DMS 273 (cell line): ENCODE data around the gene SLC4A3.

ENCODE experiments used
- DNase-seq: peaks from one replicate; lab custom pipeline; 2025; ENCODE audit not compliant: unreplicated experiment; lab: John Stamatoyannopoulos, UW

The SLC4A3 gene

DNA sequence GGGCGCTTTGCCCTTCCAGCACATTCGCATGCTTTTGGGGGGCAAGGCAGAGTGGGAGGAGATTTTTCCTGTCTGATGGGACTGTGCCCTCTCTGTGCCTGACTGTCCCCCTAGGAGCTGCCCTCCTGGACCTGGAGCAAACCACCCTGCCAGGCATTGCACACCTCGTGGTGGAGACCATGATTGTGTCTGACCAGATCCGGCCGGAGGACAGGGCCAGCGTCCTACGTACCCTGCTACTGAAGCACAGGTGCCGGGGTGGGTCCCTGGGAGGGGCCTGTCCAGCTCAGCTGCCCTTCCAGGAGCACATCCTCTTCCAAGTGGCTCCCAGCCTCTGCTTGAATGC, 5.3 kb downstream of the SLC4A3 start:
- DNase-seq, result no peak

DNA sequence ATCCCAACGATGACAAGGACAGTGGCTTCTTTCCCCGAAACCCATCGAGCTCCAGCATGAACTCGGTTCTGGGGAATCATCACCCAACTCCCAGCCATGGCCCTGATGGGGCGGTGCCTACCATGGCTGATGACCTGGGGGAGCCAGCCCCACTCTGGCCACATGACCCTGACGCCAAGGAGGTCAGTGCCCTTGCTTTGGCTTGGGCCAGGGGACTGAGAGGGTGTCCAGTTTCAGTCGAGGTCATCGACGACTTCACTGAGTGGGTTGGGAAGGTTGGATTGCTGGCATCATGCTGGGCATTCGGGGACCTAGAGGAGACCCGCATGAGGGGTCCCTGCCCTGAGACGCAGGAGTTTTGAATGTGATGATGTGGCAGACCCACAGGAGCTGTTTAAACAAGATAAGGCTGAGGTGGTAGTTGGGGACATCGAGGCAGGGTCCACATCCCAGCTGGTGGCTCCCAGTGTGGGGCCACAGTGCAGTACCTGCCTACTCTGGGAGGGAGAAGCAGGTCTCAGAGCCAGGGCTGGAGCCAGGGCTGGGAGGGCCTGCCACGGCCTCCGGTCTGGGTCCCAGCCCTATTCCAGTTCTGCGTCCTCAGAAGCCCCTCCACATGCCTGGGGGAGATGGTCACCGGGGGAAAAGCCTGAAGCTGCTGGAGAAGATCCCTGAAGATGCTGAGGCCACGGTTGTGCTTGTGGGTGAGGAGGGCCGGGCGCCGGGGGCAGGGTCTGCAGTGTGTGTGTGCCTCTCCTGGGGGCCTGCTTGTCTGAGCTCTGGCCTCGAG, 6.0 kb downstream of the SLC4A3 start:
- DNase-seq, result no peak

DNA sequence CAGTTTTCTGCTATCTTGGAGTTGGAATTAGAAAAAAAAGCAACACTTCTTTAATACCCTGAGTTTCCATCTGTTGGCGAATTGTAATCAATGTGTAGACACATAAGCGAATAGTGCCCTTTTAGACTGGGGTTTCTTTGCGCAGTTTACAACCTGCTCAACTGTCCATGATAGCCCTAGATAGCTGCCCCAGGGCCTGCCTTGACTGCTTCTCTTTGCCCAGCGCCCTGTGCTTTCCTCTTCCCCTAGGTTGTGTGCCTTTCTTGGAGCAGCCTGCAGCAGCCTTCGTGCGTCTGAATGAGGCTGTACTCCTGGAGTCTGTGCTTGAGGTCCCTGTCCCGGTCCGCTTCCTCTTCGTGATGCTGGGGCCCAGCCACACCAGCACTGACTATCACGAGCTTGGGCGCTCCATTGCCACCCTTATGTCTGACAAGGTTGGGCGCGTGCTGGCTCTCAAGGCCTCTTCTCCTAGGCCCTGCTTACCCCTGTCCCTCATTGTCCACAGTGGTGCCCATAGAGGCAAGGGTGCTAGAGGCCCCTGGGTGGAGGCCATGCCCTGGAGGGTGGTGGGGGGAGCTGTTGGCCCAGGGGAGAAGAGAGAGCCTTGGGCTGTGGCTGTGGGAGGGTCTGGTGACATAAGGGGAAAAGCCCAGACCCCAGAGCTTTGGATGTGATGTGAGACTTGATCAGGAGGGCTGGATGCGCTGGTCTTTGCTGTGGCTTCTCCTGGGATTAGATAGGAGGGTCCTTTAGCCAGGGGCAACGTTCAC, 6.9 kb downstream of the SLC4A3 start:
- no peak for DNase-seq

DNA sequence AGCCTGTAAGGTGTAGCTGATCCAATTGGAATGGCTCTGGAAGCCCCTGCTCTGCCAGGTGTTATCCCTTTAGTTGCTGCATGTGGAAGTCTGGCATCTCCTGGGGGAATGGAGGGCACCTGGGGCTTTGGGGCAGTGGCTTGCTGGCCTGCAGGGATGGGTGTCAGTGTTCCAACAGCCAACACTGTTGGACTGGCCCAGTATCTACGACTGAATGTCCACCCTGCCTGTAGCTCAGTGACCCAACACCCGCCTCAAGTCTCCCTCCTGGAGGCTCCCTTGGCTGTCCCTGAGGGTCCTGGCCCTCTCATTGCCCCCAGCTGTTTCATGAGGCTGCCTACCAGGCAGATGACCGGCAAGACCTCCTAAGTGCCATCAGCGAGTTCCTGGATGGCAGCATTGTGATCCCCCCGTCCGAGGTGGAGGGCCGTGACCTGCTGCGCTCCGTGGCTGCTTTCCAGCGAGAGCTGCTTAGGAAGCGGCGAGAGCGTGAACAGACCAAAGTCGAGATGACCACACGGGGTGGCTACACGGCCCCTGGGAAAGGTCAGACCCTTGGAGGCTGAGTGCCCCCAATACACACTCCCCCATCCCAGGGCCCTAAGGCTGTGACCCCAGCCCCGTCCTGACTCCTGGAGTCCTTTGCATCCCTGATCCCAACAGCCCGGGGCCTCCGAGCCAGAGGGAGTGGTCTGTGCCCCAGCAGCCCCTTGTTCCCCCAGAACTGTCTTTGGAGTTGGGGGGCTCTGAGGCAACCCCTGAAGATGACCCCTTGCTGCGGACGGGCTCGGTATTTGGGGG, 7.7 kb downstream of the SLC4A3 start:
- no peak for DNase-seq

DNA sequence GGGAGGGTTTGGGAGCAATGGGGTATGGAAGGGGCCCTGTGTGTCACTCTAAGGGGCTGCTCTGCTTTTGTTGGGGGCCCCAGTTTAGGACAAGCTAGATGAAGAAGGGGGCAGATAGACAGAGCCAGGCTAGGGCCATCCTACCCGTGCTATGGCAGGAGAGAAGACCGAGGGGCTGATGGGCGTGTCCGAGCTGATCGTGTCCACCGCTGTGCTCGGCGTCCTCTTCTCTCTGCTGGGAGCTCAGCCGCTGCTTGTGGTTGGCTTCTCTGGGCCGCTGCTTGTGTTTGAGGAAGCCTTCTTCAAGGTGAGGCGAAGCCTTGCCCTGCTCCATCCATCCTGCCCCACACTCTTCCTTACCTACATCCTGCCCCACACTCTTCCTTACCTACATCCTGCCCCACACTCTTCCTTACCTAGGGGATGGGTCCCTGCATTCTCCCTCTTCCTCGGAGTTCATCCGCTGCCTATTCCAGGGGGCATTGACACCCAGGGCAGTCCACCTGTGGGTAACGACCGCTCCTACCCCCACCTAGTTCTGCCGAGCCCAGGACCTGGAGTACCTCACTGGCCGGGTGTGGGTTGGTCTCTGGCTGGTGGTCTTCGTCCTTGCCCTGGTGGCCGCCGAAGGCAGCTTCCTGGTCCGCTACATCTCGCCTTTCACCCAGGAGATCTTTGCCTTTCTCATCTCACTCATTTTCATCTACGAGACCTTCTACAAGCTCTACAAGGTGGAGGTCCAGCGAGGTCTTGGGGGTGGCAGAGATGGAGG, 8.9 kb downstream of the SLC4A3 start:
- DNase-seq, result no peak

DNA sequence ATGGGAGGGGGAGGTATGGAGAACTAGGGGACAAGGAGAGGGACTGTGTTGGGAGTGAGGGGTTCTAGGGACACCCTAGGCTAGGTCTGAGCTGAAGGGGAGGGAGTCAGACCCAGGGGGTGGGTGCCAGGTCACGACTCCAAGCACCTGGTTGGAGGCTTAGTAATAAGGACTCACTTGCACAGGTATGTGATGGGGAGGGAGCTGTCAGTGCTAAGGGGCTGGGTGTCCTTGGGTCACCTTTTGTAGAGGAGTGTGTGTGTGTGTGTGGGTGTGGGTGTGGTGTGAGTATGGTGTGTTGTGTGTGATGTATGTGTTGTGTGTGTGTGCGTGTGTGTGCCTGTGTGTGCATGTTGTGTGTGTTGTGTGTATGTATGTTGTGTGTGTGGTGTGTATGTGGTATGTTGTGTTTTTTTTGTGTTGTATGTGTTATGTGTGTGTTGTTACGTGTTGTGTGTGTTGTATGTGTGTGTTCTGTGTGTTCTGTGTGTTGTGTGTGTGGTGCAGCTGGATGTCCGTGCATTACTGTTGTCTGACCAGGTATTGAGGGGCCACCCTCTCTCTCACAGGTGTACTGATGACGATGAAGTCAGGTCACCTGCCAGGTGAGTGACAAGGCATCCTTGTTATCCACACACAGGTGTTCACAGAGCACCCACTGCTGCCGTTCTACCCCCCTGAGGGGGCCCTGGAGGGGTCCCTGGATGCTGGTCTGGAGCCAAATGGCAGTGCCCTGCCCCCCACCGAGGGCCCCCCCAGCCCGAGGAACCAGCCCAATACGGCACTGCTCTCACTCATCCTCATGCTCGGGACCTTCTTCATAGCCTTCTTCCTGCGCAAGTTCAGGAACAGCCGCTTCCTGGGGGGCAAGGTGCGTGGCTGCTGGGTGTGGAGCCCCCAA, 9.8 kb downstream of the SLC4A3 start:
- no peak for DNase-seq

DNA sequence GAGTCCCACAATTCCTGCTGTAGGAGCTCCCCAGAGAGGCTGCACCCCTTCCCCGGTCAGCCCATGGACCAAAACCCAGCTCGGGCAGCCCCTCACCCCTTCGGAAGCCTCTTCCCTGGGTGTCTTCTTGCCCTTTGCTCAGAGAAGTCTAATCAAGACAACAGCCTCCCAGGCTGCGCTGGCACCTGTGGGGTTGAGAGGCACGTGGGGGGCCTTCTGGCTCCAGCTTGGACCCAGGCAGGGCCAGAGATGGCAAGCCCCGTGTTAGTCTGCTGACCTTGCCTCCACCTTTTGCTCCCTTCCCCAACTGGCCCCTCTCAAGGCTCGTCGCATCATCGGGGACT, 10.4 kb downstream of the SLC4A3 start:
- DNase-seq, result no peak

DNA sequence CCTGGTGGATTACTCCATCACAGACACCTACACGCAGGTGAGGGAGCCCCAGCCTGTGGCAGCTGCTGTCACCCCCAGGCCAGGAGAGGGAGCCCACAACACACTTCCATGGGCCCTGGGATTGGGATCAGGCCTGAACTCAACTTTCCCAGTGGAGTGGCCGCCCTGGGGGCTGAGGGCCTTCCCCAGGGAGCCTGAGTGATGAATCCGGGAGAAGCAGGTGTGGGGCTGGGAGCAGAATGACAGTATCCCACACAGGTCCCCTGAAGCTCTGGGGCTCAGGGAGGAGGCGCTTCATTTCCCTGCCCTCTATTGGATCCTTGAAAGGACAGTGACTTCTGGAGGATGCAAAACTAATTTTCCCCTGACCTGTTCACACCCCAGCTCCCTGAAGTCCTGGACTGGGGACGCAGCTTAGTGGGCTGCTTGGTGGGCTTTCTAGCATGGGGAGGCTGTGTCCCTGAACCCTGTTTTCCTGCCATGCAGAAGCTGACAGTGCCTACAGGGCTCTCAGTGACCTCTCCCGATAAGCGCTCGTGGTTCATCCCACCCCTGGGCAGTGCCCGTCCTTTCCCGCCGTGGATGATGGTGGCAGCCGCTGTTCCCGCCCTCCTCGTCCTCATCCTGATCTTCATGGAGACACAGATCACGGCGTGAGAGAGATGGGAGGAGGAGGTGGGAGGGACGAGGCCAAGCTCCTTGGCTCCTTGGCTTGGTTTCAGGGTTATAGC, 11.0 kb downstream of the SLC4A3 start:
- peak; percentile 22 for DNase-seq

DNA sequence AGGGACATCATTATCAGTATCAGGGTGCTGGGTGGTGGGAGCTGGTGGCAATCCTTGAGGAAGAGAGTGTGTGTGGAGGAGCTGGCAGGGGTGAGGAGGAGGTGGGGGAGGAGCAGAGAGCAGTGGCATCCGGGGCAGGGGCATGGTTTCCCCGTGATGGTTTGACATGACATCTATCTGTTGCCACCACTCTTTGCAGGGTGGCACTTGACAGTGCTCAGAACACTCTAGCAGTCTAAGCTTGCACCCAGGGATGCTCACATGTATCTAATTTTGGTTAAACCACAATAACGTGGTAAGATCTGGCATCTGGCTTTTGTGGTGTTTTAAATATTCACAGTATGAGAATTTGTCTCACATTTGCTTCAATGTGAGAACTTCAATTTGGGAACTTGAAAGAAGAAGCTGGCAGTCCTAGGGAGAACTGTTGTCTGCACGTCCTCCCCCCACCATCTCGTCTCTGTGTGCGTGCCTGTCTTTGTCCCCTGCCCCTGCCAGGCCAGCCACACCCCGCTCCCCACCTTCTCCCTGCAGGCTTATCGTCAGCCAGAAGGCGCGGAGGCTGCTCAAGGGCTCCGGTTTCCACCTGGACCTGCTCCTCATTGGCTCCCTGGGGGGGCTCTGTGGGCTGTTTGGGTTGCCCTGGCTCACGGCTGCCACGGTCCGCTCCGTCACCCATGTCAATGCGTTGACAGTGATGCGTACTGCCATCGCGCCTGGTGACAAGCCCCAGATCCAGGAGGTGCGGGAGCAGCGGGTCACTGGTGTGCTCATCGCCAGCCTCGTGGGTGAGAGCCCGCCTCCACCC, 11.7 kb downstream of the SLC4A3 start:
- no peak for DNase-seq

DNA sequence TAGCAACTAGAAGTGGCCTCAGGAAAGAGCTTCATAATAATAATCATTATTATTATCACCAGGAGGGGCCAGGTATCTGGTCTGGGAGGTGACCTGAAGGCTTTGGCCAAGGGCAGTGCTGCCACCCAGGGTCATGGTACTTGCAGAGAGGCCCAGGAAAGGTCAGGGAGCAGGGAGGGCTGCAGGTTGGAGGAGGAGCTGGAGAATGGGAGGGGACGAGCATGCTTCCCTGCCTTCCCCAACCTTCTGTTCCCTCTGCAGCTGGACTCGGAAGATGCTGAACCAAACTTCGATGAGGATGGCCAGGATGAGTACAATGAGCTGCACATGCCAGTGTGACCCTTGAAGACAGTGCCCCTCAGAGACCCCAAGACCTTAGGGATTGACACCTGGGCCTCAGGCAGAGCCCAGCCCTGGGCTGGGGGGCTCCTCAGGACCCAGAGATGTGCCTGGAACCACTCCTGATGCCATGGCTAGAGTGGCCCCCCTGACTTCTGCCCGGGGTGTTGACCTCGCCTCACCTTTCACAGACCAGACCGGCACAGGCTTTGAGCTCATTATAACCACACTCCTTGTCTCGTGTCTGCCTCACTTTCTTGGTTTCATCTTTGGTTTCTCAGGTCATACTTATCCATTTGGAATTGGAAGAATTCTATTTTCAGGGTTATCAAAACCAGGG, 14.1 kb downstream of the SLC4A3 start:
- no peak for DNase-seq

DNA sequence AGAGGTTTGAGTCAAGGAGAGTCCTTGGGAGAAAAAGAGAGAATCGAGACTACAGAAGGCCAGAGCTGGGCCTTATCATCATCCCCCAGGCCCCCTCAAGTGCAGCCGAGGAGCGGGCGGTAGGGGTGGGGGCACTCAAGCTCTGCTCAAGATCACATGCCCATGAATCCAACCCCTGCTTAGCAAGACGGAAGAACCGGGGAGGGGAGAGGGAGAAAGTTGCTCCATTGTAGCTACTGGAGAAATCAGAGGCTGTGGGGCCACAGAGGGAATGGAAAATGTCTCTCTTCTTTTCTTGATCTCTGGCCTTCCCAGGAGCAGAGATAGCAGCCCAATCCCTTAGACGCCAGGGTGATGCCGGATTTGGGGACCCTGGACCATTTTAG, 14.6 kb downstream of the SLC4A3 start:
- no peak for DNase-seq

DNA sequence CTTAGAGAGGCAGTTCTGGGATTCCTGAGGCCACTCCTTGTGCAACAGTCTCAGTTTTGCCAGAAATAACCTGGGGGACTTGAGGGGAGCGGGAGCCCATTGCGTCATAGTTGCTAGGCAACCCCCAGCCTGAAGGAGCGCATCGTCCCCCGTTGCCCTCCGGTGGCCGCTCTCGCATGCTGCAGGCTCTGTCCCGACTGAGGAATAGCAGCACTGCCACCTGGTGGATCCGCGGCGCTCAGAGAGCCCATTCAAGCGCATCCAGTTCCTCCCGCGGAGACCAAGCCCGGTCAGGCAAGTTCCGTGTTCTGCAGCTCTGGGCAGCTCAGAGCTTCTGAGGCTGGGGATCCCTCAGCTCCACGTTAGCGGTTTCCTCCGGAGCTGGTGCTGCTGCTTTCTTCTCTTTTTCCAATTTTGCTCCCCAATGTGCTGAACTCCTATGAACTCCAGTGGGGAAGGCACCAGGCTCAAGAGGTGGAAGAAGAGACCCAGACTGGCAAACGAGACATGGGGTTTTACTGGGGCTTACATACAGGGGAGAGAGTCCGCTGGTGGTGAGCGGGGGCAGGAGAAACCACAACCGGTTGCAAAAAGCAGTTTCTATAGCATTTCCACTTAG, 15.1 kb downstream of the SLC4A3 start:
- peak; percentile 97 for DNase-seq

DNA sequence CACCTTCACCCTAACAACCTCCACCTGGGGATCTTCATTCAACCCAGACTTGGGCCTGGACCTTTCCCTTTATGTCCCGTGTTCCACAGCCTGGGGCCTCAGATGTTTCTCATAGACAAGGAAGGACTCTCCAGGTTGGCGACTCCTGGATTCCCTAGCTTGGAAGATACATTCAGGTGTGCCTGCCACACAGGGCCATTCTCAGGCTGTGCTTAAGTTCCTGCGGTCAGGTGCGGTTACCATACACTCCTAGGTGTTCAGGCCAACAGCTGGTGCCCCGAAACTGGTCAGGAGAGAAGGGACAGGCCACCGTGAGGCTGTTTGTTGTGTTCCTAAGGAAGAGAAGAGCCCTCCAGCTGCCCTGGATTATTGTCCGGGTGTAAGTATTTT, 15.6 kb downstream of the SLC4A3 start:
- no peak for DNase-seq

DNA sequence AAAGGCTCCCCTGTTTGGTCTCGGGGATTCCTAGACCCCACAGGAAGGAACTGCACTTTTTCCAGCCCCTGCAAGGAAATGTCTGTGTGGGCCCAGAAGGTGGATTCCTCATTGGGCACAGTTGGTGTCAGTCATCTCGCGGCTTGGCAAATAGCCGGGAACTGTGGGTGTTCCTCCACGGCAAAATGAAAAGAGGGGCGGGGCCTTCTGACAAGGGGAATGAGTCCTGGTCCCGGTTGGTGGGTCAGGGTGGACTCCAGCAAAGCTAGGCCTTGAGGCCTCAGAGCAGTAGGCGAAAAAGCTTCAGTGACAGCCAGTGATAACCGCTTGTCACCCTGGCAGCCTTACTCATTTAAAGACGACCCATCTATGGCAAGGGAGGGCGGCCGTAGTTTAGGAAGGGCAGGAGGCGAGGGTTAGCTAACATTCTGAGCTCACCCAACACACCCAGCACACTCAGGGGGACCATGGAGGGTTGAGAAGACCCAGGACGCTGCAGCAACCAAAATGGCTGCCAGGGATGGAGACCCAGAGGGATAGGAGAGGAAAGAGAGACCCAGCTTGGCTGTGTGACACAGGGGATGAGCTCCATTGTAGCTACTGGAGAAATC, 16.5 kb downstream of the SLC4A3 start:
- DNase-seq, result peak; percentile 17

DNA sequence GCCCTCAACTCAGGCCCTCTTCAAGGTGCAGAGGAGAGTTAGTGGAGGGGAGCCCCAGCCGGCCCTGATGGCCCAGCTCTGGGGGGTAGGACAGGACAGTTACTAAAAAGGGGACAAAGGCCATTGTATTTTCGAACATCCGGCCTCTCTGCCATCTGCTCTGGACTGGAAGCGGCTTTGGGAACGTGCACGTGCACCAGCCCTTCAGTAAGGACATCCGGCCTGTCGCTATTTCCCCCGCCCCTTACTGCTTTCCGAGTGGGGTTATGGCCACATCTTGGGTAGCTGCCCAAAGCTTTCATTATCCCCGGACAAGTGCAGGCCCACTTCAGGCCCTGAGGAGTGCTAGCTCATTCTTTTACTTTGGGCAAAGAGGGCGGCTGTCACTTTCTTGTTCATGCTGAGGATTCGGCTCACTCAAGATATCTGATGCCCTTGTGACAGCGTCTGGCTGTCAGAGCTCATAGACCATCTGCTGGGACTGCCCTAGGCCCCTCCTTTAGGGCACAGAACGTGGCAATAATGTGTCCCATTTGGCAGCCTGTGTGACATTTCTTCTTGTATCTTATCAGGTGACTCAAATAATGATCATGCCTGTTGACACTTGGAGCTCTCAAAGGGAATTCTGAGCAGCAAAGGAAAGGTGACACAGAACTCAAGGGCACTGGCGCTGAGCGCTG, 17.5 kb downstream of the SLC4A3 start:
- peak; percentile 25 for DNase-seq

DNA sequence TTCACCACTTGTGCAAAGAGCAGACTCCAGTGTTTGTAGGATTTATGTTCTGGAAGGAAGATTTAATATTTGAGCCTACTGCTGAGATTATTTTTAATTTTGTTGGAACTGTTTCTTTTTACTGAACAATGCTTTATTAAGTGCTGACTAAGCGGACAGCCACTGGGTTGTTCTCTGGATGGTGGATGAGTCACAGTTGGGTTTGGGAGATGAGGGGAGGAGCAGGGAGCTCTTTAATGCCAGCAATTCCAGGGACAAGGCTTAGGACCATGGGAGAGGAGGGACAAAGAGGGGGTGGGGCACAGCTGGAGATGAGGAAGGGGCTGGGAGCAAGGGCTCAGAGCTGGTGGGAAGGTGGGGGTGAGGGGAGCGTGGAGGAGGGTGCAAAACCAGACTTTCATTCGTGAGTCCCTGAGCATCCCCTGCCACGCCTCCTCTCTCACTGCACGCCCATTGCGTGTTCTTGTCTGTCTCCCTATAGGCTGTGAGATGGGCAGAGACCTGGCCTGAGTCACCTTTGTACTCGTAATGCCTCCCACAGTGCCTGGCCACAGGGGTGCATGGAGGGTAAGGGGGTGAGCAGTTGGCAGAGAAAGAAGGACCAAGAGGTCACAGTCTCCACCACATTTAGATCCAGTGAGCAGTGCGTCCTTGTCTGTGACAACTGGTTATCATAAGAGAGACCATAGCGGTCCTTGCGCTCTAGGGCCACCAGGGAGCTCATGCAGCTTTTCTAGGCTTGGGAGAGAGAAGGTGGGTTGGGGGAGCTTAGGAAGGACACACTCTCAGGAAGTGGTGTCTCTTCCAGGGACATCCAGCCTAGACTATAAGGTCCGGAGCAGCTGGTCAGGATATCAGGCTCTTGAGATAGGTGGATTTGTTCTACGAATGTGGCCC, 18.4 kb downstream of the SLC4A3 start:
- no peak for DNase-seq
